ENCODE results near the gene MALT1.

Gene MALT1

DNA sequence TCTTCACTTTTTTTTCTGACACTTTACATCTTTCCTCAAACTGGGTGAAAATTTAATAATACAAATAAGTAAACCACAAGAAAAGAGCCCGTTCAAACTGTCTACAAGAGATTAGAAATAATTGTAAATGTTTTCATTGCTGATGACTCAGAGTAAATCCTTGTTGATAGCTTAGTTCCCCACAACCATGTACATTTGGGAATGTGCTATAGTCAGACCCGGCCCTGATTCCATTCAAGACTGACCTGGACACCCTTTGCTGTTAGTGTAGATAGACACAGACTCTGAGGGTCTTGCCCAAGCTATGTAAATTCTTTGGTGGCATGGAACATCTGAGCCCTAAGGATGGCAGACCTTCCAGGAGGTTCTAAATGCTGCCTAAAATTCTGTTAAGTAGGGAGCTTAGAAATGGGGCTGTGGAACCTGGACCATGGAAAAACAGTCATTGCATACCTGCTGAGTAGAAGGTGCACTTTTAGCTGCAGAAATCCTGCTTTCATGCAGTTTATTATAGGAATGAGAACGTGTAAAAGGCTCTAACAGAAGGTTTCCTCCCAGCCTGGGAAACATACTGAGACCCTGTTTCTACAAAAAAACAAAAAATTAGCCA lies 3.7 kb downstream of the MALT1 start:
- TF ChIP-seq PAX5 (IDR thresholded peaks at IDR 0.05; ENCODE audit: insufficient read depth, low read length, severe bottlenecking) (no peak), POLR2A (IDR thresholded peaks at IDR 0.05; ENCODE audit: low read depth, low read length) (peak; percentile 51; the same call in 1 of the 2 replicates)
- no peak for FAIRE-seq

DNA sequence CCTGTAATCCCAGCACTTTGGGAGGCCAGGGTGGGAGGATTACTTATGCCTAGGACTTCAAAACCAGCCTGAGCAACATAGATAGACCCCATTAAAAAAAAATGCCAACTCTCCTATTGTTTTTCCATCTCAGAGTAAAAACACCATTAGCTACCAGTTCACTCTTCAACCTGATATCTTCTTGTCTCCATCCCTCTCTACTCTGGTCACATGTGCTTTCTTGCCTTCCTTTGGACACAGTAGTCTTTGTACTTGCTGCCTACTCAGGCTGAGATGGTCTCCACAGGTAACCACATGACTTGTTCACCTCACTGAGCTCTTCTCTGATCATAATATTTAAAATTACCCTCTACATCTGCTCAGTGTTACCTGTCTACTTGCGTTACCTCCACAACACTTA lies 5.0 kb downstream of the MALT1 start:
- DNase-seq (ENCODE audit: insufficient read length, low spot score), result no peak
- TF ChIP-seq POLR2A (IDR thresholded peaks at IDR 0.05; ENCODE audit: low read depth, low read length) (peak; percentile 60; the same call in 1 of the 2 replicates), POLR2AphosphoS5 (IDR thresholded peaks at IDR 0.05; ENCODE audit: low read depth, low read length) (peak; percentile 60; the same call in 1 of the 2 replicates), SPI1 (IDR thresholded peaks at IDR 0.05; ENCODE audit: low read depth, low read length) (no peak)
- no peak for FAIRE-seq

More for the DNA sequence above, 3.7 kb downstream of the MALT1 start:
- DNase-seq (ENCODE audit: insufficient read length, low spot score), result no peak

DNA sequence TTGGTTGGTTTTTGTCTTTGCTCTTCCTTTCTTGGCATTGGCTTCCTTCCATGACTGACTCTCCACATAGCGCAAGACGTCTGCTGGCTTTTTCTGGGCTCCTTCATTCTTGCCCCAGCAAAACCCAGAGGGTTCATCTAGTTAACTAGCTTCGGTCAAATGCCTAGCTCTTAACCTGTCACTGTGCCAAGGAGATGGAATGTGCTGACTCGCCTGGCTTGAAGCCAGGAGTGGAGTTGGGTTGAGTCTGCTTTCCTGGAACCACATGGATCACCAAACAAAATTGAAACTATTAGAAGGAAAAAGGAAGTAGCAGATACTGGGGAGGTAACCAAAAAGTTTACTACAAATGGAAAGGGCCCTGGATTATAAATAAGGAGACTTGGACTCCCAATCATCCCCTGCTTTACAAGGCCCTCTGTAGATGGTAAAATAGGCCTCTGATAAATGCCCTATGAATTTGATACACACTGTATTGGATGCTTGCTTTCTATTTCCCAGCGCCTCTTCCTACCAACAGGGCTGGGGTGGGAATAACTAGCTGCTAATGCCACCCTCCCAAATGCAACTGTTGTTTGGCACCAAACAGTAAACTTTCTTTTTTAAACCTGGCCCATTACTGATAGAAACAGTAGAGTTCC lies 11.3 kb downstream of the MALT1 start:
- DNase-seq (ENCODE audit: insufficient read length, low spot score) (no peak), FAIRE-seq (no peak)
- TF ChIP-seq SPI1 (IDR thresholded peaks at IDR 0.05; ENCODE audit: low read depth, low read length) (no peak), PAX5 (IDR thresholded peaks at IDR 0.05; ENCODE audit: insufficient read depth, low read length, severe bottlenecking) (no peak), POLR2A (IDR thresholded peaks at IDR 0.05; ENCODE audit: low read depth, low read length) (no peak), POU2F2 (IDR thresholded peaks at IDR 0.05; ENCODE audit: low read depth, low read length) (no peak), TAF1 (IDR thresholded peaks at IDR 0.05; ENCODE audit: low read depth, low read length) (no peak), POLR2AphosphoS5 (IDR thresholded peaks at IDR 0.05; ENCODE audit: low read depth, low read length) (no peak)

DNA sequence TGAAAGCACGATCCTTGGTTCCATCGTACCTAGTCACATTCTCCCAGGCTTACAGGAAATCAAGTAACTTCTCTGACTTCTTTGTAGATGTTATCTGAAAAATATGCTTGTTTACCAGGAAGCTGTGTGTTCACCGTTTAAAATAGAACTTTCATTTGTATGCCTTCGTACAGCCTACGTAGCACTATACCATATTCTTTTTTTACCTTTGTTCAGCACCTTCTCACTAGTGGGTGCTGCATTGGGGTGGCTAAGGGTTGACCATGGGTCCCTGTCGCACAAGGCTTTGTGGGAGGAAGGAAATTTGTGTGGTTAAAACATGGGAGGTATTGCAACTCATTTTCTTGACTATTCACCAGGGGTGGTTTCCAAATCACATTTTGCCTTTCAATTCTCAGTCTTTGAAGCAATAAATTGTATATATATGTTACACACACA lies 16.6 kb downstream of the MALT1 start:
- DNase-seq (ENCODE audit: insufficient read length, low spot score) (no peak), FAIRE-seq (peak; percentile 88)
- no peak for TF ChIP-seq POU2F2 (IDR thresholded peaks at IDR 0.05; ENCODE audit: low read depth, low read length)
- TF ChIP-seq PAX5 (IDR thresholded peaks at IDR 0.05; ENCODE audit: insufficient read depth, low read length, severe bottlenecking), result no peak
- no peak for TF ChIP-seq TAF1 (IDR thresholded peaks at IDR 0.05; ENCODE audit: low read depth, low read length)
- TF ChIP-seq POLR2A (IDR thresholded peaks at IDR 0.05; ENCODE audit: low read depth, low read length), result no peak
- no peak for TF ChIP-seq POLR2AphosphoS5 (IDR thresholded peaks at IDR 0.05; ENCODE audit: low read depth, low read length)
- TF ChIP-seq SPI1 (IDR thresholded peaks at IDR 0.05; ENCODE audit: low read depth, low read length), result no peak

DNA sequence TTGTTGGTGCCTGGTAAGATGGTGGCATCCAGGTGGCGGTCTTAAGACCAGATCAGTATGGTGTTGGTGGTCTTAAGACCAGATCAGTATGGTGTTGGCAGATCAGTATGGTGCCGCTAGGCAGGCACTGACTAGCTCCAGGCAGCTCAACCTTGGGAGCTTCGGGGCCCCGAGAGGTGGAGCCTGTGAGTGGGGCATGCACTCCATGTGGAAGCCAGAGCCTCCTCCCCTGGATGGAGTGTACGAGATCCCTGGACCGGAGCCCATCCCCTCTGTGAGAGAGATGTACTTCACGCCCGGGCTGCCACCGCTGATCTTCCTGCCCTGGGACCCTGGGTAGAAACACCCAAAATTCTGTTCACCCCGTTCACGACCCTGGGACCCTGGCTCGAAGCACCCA lies 19.0 kb downstream of the MALT1 start:
- no peak for TF ChIP-seq POLR2AphosphoS5 (IDR thresholded peaks at IDR 0.05; ENCODE audit: low read depth, low read length)
- no peak for TF ChIP-seq TAF1 (IDR thresholded peaks at IDR 0.05; ENCODE audit: low read depth, low read length)
- no peak for TF ChIP-seq POU2F2 (IDR thresholded peaks at IDR 0.05; ENCODE audit: low read depth, low read length)
- no peak for TF ChIP-seq POLR2A (IDR thresholded peaks at IDR 0.05; ENCODE audit: low read depth, low read length)
- no peak for TF ChIP-seq PAX5 (IDR thresholded peaks at IDR 0.05; ENCODE audit: insufficient read depth, low read length, severe bottlenecking)
- no peak for TF ChIP-seq SPI1 (IDR thresholded peaks at IDR 0.05; ENCODE audit: low read depth, low read length)
- FAIRE-seq, result no peak
- DNase-seq (ENCODE audit: insufficient read length, low spot score), result no peak

DNA sequence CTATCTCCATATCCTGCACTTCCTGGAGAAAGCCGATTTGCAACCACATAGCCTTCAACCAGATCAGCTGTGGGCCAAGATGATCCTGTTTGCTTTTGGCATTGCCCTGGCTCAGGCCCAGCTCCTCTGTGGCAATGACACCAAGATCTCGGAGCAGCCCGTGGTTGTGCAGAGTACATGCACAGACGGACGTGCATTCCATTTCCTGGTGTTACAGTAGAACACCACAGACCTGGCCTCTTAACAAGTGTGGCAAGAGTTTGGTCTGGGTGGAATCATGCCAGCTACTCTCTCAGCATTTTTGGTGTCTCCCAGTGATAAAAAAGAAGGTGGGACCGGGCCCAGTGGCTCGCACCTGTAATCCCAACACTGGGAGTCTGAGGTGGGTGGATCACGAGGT lies 20.0 kb downstream of the MALT1 start:
- no peak for FAIRE-seq
- TF ChIP-seq POLR2A (IDR thresholded peaks at IDR 0.05; ENCODE audit: low read depth, low read length) (no peak), PAX5 (IDR thresholded peaks at IDR 0.05; ENCODE audit: insufficient read depth, low read length, severe bottlenecking) (no peak), SPI1 (IDR thresholded peaks at IDR 0.05; ENCODE audit: low read depth, low read length) (no peak), TAF1 (IDR thresholded peaks at IDR 0.05; ENCODE audit: low read depth, low read length) (no peak), POU2F2 (IDR thresholded peaks at IDR 0.05; ENCODE audit: low read depth, low read length) (no peak)
- no peak for DNase-seq (ENCODE audit: insufficient read length, low spot score)

DNA sequence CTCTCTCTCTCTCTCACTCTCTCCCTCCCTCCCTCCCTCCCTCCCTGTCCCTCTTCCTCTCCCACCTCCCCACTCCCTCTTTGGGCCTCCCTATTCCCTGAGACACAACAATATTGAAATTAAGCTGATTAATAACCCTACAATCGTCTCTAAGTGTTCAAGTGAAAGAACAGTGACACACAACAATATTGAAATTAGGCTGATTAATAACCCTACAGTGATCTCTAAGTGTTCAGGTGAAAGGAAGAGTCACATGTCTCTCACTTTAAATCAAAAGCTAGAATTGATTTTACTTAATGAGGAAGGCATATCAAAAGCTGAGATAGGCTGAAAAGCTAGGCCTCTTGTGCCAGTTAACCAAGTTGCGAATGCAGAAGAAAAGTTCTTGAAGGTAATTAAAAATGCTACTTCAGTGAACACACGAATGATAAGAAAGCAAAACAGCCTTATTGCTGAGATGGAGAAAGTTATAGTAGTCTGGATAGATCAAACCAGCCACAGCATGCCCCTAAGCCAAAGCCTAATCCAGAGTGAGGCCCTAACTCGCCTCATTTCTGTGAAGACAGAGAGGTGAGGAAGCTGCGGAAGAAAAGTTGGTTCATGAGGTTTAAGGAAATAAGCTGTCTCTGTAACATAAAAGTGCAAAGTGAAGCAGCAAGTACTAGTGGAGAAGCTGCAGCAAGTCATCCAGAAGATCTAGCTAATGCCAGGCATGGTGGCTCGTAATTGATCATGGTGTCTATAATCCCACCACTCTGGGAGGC lies 21.3 kb downstream of the MALT1 start:
- TF ChIP-seq POLR2AphosphoS5 (IDR thresholded peaks at IDR 0.05; ENCODE audit: low read depth, low read length), result peak; percentile 33; the same call in 1 of the 2 replicates
- no peak for TF ChIP-seq SPI1 (IDR thresholded peaks at IDR 0.05; ENCODE audit: low read depth, low read length)
- DNase-seq (ENCODE audit: insufficient read length, low spot score) (no peak), FAIRE-seq (peak; percentile 82)

DNA sequence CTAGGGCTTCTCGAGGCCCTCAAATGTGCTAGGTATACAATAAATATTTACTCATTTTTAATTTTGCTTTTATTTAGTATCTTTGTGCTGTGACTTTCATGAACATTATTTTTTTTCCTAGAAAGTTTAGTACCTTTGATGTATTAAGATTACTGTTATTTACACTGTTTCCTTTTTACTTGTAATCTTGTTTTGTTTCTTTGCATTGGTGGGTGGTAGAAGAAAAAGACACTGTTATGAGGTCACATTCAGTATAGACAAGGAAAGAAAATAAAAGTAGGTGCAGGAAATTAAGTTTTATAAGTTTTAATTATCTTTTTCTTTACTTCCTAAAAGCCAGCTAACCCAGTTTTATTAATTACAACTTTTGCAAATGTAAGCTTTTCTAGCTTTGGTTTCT lies 23.0 kb downstream of the MALT1 start:
- FAIRE-seq (no peak), DNase-seq (ENCODE audit: insufficient read length, low spot score) (no peak)
- TF ChIP-seq POU2F2 (IDR thresholded peaks at IDR 0.05; ENCODE audit: low read depth, low read length) (no peak), SPI1 (IDR thresholded peaks at IDR 0.05; ENCODE audit: low read depth, low read length) (no peak), POLR2A (IDR thresholded peaks at IDR 0.05; ENCODE audit: low read depth, low read length) (no peak), TAF1 (IDR thresholded peaks at IDR 0.05; ENCODE audit: low read depth, low read length) (no peak), POLR2AphosphoS5 (IDR thresholded peaks at IDR 0.05; ENCODE audit: low read depth, low read length) (no peak), PAX5 (IDR thresholded peaks at IDR 0.05; ENCODE audit: insufficient read depth, low read length, severe bottlenecking) (no peak)

DNA sequence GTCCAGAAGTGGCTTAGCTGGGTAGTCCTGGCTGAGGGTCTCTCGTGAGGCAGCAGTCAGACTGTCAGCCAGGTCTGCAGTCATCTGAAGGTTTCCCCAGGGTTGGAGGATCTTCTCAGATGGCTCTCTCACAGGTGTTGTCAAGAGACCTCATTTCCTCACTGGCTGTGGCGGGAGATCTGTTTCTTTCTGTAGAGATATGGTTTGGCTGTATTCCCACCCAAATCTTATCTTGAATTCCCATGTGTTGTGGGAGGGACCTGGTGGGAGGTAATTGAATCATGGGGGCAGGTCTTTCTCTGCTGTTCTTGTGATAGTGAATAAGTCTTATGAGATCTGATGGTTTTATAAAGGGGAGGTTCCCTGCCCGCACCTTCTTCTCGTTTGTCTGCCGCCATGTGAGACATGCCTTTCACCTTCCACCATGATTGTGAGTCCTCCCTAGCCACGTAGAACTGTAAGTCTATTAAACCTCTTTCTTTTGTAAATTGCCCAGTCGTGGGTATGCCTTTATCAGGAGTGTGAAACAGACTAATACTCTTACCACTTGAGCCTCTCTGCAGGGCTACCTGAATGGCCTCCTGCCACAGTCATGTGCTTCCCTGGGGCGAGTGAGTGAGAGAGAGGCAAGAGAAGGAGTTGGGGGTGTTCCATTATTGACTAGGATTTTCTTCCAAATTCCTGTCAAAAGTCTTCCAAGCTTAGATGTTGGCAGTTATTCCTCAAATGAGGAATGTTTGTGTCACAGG lies 23.6 kb downstream of the MALT1 start:
- DNase-seq (ENCODE audit: insufficient read length, low spot score), result no peak
- no peak for TF ChIP-seq POLR2A (IDR thresholded peaks at IDR 0.05; ENCODE audit: low read depth, low read length)
- TF ChIP-seq SPI1 (IDR thresholded peaks at IDR 0.05; ENCODE audit: low read depth, low read length), result no peak
- no peak for TF ChIP-seq TAF1 (IDR thresholded peaks at IDR 0.05; ENCODE audit: low read depth, low read length)
- TF ChIP-seq POLR2AphosphoS5 (IDR thresholded peaks at IDR 0.05; ENCODE audit: low read depth, low read length), result no peak
- FAIRE-seq, result no peak
